ENCODE results near the gene DEK. TPM values are rescaled to one million over a fixed set of nuclear protein-coding genes. Genes with fewer than 3 reads are reported as not detected.

The DEK gene
- total RNA-seq, 2 experiments from 2014 or later = 174 to 176 TPM

Other genes starting within 250 kb of the DEK start
- under 1 TPM; 0.23 to 0.38 TPM for gene NHLRC1, start 141.9 kb downstream of the DEK start, total RNA-seq
- 10 to 100 TPM in 1 of 2 experiments, 1 to 10 TPM in 1; 9.9 to 10.0 TPM for gene TPMT, start 109.5 kb downstream of the DEK start, total RNA-seq
- gene KDM1B, start 109.1 kb downstream of the DEK start, total RNA-seq = 10 to 100 TPM; 13.7 TPM
- under 1 TPM; 0.36 to 0.61 TPM for gene RNF144B, start 122.8 kb upstream of the DEK start, total RNA-seq